Measurements from ENCODE around the gene MCF2L2.
A peak's percentile ranks its signal among the peaks of the same experiment; 100 is the strongest.

MCF2L2 gene

DNA sequence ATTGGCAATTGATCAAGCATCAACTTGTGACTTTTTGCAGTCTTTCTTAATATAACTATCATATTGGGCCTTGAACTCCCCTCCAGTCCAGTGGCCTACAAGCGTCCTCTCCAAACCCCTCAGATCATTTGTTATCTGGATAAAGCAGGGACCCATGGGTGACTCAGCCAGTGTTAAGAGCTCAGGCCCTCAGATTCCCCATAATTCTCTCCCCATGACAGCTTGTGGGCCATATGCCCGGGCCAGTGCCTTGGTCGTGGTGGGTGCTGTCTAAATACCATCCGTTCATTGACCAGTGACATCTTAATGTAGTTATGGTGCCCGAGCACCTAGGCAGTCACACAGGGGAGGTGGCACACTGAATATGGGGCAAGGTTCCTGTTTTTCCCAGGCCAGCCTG lies 18.1 kb downstream of the MCF2L2 start:
- peak overlapping the region; percentile 77 for H3K27ac ChIP-seq
- TF ChIP-seq, protein P1, sequence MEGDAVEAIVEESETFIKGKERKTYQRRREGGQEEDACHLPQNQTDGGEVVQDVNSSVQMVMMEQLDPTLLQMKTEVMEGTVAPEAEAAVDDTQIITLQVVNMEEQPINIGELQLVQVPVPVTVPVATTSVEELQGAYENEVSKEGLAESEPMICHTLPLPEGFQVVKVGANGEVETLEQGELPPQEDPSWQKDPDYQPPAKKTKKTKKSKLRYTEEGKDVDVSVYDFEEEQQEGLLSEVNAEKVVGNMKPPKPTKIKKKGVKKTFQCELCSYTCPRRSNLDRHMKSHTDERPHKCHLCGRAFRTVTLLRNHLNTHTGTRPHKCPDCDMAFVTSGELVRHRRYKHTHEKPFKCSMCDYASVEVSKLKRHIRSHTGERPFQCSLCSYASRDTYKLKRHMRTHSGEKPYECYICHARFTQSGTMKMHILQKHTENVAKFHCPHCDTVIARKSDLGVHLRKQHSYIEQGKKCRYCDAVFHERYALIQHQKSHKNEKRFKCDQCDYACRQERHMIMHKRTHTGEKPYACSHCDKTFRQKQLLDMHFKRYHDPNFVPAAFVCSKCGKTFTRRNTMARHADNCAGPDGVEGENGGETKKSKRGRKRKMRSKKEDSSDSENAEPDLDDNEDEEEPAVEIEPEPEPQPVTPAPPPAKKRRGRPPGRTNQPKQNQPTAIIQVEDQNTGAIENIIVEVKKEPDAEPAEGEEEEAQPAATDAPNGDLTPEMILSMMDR (conservative IDR thresholded peaks at IDR 0.05), result no peak

DNA sequence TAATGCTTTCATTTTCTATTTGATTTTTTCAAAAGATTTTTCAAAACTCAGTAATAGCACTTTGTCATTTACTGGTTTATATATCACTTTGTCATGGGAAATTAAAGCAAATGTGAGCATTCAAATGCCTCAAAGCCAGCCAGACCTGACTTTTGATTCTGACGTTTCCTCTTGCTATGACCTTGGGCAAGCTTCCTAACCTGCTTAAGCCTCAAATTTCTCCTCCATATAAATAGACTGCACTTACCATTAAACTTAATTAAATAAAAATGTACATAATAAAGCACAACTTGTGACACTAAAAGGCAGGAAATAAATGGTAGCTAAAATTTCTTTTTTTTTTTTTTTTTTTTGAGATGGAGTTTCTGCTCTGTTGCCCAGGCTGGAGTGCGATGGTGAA lies 19.2 kb downstream of the MCF2L2 start:
- TF ChIP-seq, protein P1 (conservative IDR thresholded peaks at IDR 0.05), result no peak
- H3K27ac ChIP-seq, result peak overlapping the region; percentile 77

DNA sequence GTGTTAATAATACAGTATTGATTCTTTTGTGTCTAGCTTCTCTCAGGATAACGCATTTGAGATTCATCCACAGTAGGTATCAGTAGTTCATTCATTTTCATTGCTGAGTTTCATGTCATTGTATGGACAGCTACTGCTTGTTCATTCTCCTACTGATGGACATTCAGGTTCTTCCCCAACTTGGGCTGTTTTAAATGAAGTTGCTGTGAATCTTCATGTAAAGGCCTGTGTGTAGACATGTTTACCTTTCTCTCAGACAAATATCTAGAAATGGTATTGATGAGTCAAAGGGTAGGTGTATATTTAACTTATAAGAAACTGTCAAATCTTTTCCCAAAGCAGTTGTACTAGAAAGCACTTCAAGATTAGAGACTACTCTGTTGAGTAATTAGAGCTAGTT lies 26.7 kb downstream of the MCF2L2 start:
- TF ChIP-seq, protein P1 (conservative IDR thresholded peaks at IDR 0.05), result no peak
- no peak overlapping the region for H3K27ac ChIP-seq

DNA sequence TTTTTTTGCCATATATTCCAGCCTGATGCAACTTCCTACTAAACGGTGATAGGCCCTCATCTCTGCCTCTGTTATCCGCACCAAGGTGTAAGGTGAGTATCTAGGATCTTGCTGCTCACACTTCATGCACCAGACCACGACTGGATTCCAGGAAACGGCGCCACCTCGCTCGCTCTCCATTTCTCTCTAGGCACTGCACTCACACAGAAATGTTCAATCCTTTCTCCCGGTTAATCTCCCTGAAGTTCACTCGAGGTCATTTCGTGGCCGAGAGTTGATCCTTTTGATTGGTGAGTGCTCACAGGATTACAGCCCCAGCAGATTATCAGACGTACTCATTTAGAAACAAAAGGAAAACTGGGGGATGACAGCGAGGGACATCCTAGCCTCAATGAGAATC lies 28.1 kb downstream of the MCF2L2 start:
- H3K27ac ChIP-seq, result no peak overlapping the region
- TF ChIP-seq, protein P1 (conservative IDR thresholded peaks at IDR 0.05), result no peak

DNA sequence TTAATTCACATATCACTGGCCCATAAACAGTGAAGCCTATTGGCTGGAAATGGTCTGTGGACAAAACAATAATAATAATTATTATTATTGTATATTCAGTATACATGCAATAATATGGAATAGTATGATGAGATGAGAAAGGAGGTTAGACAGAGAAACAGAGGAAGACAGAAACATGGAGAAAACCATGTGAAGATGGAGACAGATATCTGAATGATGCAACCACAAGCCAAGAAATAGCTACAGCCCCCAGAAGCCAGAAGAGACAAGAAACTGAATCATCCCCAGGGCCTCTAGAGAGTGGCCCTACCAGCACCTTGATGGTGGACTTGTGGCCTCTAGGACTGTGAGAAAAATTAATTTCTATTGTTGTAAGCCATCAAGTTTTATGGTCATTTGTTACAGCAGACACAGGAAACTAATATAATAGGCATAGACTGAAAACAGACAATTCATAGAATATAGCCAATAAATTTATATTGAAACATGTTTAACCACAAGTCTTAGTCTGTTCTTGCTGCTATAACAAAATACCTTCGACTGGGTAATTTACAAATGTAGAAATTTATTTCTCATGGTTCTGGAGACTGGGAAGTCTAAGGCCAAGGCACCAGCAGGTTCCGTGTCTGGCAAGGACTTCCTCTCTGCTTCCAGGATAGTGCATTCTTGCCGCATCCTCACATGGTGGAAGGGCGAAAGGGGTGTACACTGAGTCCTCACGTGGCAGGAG lies 31.6 kb downstream of the MCF2L2 start:
- TF ChIP-seq, protein P1 (conservative IDR thresholded peaks at IDR 0.05), result no peak
- no peak overlapping the region for H3K27ac ChIP-seq

DNA sequence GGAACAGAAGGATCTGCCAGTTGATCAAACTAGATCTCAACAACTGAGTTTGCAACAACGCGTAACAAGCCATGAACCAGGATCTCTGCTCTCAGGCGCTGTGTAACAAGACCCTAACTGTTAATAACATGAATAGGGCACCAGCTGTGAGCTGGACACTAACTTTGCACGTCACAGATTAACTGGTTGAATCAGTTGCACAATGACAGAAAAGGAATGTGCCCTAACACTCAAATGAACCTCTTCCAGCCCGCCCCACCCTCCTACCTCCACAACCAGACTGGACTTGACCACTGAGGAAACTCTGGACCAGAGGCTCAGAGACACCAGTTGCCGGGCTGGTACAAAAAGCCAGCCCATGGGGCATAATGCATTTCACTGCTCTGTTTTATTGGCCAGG lies 34.3 kb downstream of the MCF2L2 start:
- H3K27ac ChIP-seq, result no peak overlapping the region
- TF ChIP-seq, protein P1 (conservative IDR thresholded peaks at IDR 0.05), result no peak

DNA sequence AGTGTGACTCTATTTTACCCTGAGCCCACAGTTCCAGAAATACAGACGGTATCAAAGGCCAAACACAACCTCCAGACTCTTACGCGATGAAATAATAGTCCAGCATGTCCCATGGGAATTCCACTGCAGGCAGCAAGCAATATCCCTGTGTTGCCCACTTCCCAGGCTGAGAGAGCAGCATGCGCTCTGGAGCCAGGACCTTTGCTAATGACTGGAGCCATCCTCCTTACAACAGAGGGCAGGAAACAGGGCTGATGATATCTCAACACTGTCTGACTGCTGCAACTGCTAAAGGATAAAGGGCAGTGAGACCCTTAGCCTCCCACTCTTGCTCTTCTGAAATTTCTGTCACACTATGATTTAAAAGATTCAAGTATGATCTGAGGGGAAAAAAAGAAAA lies 34.8 kb downstream of the MCF2L2 start:
- no peak overlapping the region for H3K27ac ChIP-seq
- TF ChIP-seq, protein P1 (conservative IDR thresholded peaks at IDR 0.05), result no peak

All from VCaP (cell line).